GM21825 (cell line): Measurements from ENCODE around the gene ZNFX1.

ENCODE experiments used
- ATAC-seq: cut with Tn5 transposase; IDR thresholded peaks from one replicate; pipeline ENCODE4 v1.9.1; 2021; ENCODE audit warnings: mild to moderate bottlenecking, moderate library complexity; ENCODE audit not compliant: unreplicated experiment

ZNFX1 gene

GRCh38 chr20:49279677-49280462 lies 2.0 kb upstream of the ZNFX1 start:
- ATAC-seq: no peak

- ATAC-seq: no peak
Measured at GRCh38 chr20:49278818-49279676, 1.2 kb upstream of the ZNFX1 start.

DNA sequence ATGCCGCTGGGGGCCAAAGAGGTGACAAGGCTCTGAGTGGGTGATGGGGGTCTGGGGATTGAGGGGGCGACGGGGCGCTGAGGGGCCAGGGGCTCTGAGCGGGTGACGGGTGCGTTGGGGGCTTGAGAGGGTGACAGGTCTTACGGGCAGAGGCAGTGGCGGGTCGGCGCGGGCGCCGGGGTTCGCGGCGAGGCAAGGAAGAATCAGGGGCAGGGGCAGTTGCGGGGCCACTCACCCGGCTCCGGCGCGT lies 146 bp downstream of the ZNFX1 start:
- no peak for ATAC-seq

DNA sequence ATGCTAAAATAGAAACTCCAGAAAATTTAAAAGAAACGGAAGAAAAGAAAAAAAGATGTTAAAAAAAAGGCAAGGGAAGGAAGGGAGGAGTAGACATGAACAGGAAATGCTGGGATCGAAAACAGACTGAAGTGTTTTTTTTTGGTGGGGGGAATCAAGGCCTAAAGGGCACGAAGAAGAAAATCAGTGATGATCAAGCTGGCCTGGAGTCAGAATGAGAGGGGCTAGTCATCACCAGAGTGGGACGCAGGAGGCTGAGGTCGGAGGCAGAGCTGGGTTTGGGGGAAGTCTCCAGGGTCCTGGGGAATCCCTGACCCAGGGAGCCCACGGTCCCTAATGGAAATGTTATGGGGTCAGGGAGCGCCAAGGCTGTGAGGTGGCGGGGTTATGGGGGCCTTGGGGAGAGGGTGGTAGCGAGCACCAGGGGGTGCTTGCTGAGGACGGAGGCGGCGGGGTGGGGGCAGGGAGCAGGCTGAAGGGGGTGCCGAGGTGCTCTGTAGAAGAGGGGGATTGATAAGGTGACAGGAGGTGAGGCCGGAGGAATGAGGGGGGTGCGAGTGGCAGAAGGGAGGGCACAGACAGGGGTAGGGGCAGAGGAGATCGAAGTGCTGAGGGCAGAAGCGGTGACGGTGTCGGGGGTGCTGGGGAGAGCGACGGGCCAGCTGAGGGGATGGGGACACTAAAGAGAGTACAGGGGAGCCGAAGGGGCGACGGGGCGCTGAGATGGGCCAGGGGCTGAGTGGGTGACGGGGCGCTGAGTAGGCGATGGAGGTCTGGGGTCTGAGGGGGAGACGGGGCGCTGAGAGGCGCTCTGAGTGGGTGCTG lies 684 bp downstream of the ZNFX1 start:
- ATAC-seq: no peak

GRCh38 chr20:49276161-49276960 lies 1.5 kb downstream of the ZNFX1 start:
- no peak for ATAC-seq

- no peak for ATAC-seq
Measured at GRCh38 chr20:49275636-49276035, 2.2 kb downstream of the ZNFX1 start.

- ATAC-seq: no peak
Measured at GRCh38 chr20:49275216-49275615, 2.6 kb downstream of the ZNFX1 start.

DNA sequence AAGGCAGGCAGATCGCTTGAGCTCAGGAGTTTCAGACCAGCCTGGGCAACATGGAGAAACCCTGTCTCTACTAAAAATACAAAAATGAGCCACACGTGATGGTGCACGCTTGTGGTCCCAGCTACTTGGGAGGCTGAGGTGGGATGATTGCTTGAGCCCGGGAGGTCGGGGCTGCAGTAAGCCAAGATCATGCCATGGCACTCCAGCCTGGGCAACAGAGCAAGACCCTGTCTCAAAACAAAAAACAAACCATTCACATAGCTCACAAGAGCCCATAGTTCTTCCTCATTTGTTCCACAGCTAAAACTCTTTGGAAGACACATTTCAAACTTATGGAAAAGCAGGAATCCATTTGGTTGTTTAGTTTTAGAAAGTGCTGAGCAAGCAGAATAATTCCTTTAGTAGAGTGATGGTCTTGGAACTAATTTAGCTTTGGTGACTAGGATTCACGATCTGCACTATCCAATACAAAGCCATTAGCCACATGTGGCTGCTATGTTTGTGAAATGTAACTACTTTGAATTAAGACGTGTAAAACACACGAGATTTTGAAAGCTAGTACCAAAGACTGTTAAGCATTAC lies 4.1 kb downstream of the ZNFX1 start:
- no peak for ATAC-seq

GRCh38 chr20:49272654-49273053 lies 5.2 kb downstream of the ZNFX1 start:
- ATAC-seq: no peak

DNA sequence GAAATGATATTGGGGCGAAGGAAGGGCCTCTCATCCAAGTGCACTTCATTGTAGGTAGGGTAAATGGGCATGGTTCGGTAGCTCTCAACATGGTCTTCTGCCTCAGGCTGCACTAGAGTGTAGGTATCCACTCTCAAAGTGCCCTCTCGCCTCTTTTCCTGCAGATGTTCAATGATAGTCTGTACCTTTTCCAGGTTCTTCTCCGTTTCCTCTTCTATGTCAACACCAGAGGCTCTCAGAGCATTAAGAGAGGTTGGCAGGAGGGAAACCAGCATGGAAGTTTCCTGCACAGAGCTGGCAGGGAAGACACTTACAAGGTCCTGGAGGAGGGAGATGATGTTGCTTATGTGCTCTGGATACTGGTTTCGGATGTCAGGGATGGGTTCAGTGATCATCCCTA lies 7.1 kb downstream of the ZNFX1 start:
- ATAC-seq: no peak

DNA sequence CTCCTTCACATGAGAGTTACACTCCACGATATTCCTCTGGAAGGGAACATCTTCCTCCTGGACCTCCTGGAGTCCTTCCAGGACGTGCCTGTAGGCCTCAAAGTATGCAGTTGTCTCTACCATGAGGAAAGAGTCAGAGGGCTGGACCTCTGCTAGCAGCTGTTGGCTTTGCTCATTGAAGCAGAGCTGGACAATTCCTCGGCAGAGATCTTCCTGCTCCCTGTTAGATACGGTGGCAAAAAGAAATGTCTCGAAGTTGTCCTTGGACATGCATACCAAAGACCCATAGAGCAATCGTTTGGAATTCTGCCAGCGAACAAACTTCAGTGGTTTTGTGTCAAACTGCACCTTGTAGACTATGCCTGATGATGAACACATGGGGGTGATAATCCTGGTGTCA lies 7.7 kb downstream of the ZNFX1 start:
- no peak for ATAC-seq

GRCh38 chr20:49268600-49269365 lies 9.1 kb downstream of the ZNFX1 start:
- no peak for ATAC-seq

DNA sequence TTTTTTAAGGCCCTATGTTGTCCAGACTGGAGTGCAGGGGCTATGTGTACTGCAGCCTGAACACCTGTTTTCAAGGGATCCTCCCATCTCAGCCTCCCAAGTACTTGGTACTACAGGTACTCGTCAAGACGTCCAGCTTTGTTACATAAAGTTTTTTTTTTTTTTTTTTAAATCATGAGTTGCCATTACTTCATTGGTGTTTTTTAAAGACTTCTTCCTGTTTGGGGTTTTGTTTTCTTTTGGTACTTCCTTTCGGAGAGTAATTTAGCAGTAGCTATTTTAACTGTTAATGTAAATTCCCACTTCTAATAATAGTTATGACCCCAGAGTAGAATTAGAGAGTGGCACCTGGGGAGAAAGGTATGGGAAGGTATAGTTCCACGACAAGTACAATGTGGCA lies 10.5 kb downstream of the ZNFX1 start:
- no peak for ATAC-seq

DNA sequence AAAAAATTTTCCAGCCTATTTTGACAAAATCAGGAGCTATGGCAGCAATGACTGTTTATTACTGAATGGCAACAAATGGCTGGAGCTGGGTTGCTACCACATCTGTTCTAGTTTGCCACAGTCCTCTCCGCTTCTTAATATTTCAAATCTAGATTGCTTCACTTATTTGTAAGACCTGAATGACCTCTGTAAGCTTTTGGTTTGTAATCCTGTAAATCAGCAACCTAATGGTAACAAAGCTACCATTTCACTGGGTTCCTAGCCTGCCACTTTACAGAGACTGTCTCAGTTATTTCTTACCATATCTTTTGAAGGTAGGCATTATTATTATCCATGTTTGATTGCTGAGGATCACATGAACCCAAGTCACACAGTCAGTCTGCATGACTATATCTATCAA lies 15.4 kb downstream of the ZNFX1 start:
- ATAC-seq: no peak

- no peak for ATAC-seq
Measured at GRCh38 chr20:49261173-49261572, 16.7 kb downstream of the ZNFX1 start.

- ATAC-seq: no peak
Measured at GRCh38 chr20:49260218-49260617, 17.6 kb downstream of the ZNFX1 start.

GRCh38 chr20:49259799-49260198 lies 18.1 kb downstream of the ZNFX1 start:
- no peak for ATAC-seq

- ATAC-seq: no peak
Measured at GRCh38 chr20:49259284-49259683, 18.6 kb downstream of the ZNFX1 start.

- ATAC-seq: no peak
Measured at GRCh38 chr20:49256261-49256660, 21.6 kb downstream of the ZNFX1 start.
